SK-N-MC (cell line): ENCODE results near the gene GAS1.

ENCODE experiments used
- EZH2 ChIP-seq: fragments of 200-600 bp; sonication (generic); IDR thresholded peaks from one replicate; pipeline ENCODE4 v1.6.1; 2017; ENCODE audit warnings: antibody characterized with exemption
- POLR2AphosphoS5 ChIP-seq: IDR thresholded peaks from 2 replicates; pipeline ENCODE4 v1.6.1; 2012; ENCODE audit warnings: mild to moderate bottlenecking, low read depth, low read length, borderline replicate concordance

DNA sequence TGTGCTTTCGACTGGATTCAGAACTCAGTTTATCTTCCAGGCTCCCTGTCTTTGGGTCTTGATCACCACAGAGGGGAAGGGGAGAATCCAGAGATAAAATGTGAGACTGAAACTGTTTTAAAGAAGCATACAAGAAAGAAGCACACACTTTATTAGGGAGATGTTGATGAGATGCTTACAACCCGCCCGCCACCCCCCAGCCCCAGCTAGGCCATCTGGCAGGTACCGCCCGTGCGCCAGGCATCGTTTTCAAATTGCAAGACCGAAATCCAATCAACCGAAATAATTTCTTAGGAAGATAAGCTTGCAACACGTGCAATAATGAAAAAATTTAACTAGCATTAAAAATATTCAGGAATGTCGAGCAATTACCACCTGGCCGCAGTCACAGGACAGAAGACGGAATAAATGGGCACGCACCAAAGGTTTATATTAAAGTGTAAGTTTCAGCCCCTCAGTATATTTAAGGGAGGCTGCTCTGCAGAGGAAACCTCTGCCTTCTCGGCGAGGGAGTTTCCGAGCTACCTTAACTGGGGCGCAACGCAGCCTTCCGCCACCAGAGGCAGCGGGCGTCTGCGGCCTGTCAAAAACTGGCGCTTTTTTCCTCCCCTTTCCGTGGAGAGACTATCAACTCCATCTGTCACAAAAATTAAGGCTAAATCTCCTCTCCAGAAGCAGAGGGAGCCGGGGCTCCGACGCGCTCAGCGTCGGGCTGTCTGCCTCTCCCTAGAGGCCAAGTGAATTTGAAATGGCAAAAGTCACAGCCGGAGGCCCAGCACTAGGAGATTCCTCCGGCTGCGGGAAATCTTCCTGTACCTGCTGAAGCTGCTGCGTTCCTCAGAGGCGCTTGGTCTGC lies 996 bp upstream of the GAS1 start:
- TF ChIP-seq EZH2 (no peak), POLR2AphosphoS5 (no peak; the same call in 1 of the 2 replicates)
